HG03558 (cell line): ENCODE data around the gene CIC.

ENCODE experiments used
- ATAC-seq: cut with Tn5 transposase; IDR thresholded peaks from one replicate; pipeline ENCODE4 v1.9.1; 2021; ENCODE audit warnings: moderate number of reproducible peaks; ENCODE audit not compliant: unreplicated experiment; ENCODE audit errors: extremely low read depth

CIC gene

DNA sequence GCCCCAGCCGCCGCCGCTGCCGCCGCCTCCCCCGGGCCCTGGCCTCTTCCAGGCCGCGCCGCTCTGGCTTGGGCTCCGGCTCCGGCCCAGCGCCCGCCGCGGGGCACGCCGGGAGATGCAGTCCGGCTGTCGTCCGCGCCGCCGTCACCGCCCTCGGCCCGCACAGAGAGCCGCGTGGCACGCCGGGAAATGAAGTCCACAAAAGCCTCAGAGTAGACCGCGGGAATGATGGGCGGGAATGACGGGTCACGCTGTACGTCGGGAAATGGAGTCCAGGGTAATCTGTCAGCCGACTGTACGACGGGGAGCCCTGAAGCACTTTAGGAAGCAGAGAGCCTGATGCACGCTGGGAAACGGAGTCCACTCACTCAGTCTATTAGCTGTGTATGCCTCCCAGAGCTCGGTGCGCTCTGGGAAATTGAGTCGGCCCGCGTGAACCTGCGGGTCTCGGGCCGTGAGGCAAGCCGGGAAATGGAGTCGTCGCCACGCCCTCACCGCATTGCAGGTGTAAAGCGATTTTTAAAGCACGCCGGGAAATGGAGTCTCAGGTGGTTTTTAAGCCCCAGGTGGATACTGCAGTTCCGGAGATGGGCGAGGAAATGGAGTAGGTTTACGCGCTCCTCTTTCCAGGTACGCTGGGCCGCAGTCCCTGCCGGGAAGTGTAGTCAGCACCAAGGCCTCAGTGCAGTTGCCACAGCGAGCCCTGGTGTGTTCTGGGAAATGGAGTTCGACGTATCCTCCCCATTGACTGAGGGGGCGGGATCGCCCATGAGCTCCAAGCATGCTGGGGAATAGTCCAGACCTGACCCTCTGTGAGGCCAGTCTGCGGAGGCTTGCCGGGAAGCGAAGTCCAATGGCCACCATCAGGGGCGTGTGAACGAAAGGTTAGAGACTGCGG is 26.3 kb upstream of the CIC start, which contains the start of gene GSK3A:
TSS of gene GSK3A (minus strand) at position 91 of the 898 bp plus-strand sequence. CDS start 137 bp downstream, outside the sequence.
- peak; percentile 36 for ATAC-seq

DNA sequence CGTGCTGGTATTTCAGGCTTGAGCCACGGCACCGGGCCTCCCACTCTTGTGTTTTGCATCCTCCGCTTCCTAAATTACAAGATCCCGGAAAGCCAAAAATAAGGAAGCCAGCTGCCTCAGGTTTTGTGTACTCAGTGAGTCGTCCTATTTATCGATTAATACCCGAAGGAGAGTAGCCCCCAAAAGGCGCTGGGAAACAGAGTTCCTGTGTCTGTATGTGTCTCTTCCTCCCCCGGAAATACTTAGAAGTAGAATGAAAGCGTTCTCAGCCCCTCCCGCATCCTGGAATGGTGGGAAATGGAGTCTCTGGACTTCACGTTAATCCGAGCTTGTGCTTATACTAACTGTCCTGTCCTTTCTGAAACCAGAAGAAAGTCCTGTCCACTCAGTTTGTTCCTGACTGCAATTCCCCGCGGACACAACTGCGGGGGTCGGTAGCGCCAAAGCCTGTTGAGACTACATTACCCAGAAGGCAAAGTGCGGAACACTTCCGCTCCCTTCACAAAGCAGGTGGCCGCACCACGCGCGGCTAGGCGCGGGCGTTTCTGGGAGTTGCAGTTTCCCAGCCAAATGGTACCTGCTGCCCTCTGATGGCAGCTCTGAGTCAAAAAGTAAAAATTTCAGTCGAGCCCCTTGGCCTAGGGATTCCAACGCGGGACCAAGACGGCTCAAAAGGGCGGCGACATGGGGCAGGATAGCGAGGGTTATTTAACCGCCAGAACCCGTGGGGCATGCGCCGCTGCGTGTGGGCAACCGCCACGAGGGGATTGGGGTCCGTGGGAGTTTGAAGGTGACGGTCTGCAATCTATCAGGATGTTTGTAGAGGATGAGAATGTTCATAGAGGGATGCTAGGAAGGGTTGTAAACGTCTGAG is 24.5 kb upstream of the CIC start:
- ATAC-seq, result peak; percentile 36

GRCh38 chr19:42245231-42245630 is 23.8 kb upstream of the CIC start:
- no peak for ATAC-seq

- ATAC-seq, result no peak
Measured at GRCh38 chr19:42246143-42246921, 22.7 kb upstream of the CIC start.

DNA sequence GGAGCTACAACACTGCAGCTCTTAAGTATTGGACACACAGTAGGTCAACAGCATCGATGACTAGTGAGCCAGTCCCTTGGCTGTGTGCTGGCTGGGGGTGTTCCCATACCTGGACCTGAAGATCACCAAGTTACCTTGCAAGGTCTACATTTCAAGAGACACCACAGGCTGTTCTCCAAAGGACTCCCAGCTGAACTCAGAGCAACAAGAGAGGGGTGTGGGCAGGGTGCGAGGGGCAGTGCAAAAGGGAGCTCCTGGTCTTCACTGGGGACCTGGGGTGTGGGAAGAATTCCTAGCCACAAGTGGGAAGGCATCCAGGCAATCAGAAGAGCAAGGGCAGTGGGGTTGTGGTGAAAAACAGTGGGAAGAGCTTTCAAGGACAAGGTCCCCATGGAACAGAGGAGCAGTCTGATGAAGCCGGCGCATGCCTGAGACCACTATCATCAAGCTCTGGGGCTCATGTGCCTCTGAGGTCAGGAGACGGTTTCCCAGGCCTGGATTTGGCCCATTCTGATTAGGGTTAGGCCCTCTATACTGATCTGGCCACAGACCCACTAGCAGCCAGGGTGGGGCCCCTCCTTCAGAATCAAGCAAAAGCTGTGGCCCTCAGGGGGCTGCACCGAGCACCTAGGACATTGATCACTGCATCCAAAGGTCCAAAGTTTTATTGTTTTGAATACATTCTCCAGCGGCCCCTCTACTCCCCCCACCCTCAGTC is 22.0 kb upstream of the CIC start:
- ATAC-seq, result no peak

DNA sequence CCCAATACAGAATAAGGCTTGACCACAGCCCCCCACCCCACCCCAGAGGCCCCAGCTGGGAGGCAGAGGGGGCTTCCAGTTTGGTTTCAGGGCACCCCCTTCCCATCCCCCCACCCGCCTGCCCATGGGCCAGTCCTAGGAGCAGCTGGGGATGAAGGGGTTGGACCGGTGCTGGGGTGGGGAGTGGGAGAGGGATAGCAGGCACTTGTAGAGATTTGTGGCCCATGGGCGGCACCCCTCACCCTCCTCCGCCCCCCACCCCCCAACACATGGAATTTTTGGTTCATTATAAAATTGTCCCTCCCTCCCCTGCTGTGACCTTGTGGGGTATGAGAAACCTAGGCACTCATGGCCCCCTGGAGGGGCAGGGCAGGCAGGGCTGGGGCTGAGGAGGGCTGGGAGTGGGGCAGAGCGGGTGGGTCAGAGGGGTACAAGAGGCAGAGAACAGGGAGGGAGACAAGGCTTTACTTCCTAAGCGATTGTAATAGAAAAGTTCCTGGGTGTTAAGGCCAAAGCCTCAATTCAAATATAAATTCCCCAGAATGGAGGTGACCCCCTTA is 21.3 kb upstream of the CIC start:
- no peak for ATAC-seq

DNA sequence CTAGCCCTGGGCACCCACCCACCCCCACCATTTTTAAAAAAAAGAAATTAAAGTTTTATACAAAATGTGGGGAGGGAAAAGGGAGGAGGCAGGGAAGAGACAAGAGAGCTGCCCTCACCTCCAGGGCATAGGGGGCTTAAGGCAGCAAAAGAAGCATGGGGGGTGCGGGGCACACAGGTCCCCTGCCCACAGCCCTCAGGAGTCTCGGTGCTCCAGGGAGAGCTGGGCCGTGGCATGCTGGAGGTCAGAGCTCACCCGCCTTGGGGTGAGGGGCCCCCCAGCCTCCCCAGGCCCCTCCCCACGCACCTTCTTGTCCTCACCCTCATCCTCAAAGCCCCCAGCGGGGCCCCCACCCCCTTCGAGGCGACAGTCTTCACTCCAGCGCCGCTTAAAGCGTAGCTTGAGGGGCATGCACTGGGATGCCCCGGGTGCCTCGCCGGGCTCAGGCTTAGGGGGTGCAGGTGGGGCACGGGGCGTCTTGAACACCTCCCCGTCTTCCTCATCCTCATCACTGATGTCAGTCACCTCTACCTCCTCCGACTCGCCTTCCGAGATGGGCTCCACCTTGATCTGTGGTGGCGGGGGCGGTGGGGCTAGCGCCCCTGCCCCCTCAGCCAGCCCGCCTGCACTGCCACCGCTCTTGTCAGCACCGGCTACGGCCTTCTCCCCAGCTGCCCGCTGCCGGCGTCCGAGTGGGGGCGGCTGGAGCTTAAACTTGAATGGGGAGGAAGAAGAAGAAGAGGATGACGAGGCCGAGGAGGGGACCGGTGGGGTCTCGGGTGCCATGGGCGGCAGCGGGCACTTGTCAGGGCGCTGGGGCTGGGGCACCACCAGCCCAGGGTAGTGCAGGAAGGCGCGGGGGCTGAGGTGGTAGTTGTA is 20.5 kb upstream of the CIC start:
- no peak for ATAC-seq

- ATAC-seq, result no peak
Measured at GRCh38 chr19:42249149-42249750, 19.8 kb upstream of the CIC start.

DNA sequence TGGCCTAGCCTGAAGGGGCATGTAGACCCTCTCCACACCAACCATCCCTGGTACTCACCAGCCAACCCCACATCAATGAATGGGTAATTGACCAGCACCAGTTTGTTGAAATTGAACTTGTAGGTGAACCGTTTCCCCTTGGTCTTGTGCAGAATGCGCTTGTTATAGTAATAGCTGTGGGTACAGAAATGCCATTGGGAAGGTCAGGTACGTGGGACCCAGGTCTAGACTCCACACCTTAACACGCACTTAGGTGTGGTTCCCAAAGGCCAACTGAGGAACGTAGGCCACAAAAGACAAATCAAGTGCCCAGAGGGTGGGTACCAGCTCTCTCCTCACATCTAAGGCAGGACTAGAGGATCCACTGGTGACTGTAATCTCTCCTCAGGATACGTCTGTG is 19.3 kb upstream of the CIC start:
- ATAC-seq, result no peak

GRCh38 chr19:42250183-42250665 is 18.8 kb upstream of the CIC start:
- ATAC-seq, result no peak

DNA sequence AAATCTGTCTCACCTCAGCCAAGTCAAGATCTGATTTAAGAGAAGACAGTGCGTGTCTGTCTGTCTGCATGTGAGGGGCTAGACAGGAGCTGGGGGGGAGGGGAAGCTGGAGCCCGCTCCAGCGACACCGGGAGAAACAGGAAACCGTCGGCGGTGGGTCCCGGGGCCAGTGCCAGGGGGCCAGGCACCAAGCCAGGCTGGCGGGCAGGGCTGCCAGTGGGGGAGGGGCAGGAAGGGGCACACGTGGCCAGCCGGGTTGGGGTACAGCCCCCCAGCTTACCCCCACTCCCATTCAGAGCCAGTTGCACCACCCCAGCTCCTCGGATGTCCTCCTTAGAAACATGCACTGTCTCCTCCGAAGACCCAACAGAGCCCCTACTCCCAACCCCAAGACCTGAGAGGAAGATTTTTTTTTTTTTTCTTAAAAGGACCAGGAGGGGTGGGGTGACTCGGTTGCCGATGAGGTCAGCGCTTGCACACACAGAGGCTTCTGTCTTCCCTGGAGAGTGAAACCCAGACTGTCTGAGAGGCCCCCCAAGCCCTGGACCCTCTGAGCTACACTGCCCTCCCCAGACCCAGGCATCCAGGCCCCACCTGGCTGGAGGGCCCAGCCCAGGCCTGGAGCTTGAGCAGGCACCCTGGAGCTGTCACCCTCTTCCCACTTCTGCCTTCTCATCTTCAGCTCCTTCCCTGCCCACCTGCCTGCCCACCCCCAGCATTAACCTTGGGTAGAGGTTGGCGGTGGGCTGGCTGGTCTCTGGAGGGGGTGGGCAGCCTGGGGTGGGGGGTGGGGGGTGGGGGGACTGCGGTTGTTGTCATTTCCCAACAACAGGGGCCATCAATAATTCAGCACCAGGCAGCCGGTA is 18.2 kb upstream of the CIC start:
- no peak for ATAC-seq

- ATAC-seq, result no peak
Measured at GRCh38 chr19:42251572-42252358, 17.3 kb upstream of the CIC start.

DNA sequence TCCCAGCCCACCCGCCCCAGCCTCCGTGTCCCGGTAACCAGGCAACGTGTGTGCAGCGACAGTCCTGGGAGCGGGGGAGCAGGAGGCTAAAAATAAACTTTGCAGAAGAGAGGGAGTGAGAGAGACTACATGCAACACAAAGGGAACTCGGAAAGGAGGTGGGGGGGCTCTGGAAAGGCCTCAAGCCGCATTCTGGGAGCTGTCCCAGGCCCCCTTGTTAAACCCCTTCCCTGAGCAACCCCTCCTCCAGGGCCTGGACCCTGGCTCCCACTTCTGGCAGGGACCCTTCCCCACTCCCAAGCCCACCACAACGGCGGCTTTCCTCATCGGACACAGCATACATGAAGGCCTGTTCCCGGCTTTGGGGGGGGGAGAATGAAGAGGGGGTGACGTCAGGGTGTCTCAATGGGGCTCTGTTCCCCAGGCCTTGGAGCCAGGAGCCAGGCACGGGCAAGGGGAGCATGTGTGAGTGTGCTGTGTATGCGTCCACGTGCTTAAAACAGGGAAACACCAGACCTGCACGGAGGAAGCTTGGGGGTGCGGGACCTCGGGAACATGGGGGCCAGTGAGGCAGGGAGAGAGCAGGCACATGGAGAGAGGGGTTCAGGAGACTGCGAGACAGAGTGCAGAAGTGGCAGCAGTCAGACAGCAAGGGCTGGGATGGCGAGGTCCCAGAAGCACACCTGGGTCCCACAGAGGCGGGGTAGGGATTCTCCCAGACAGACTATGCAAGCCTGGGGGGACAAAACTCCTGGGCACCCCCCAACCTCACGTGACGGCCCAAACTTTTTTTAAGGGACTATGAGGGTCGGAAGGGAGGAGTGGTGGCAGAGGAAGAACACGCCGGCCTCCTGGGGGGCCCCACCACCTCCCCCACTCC is 16.4 kb upstream of the CIC start:
- ATAC-seq, result no peak

- no peak for ATAC-seq
Measured at GRCh38 chr19:42253245-42254088, 15.6 kb upstream of the CIC start.
